Stimulated activated memory B cell treated with anti-CD40 and anti-IgM and Interleukin-4, amounts not matched to agents 10 μg/mL and 1 μg/mL and 100 μg/mL, for 72 hours (primary cell): ENCODE results near the gene KLHL40.
A peak's percentile ranks its signal among the peaks of the same experiment; 100 is the strongest.

Experiments
- ATAC-seq: fragments of 150-1000 bp; cut with Tn5 transposase; 2 replicates; pipeline ENCODE4 v1.10.0; 2021
- H3K27ac Mint-ChIP-seq: one replicate; pipeline ENCODE4 v1.8.0; 2022; ENCODE audit warnings: mild to moderate bottlenecking, mixed read lengths
- H3K27me3 Mint-ChIP-seq: one replicate; pipeline ENCODE4 v1.8.0; 2022; ENCODE audit warnings: mixed read lengths
- H3K36me3 Mint-ChIP-seq: one replicate; pipeline ENCODE4 v1.8.0; 2022; ENCODE audit warnings: mixed read lengths
- H3K4me1 Mint-ChIP-seq: one replicate; pipeline ENCODE4 v1.8.0; 2022; ENCODE audit warnings: mixed read lengths
- H3K4me3 Mint-ChIP-seq: one replicate; pipeline ENCODE4 v1.8.0; 2022; ENCODE audit warnings: mild to moderate bottlenecking, moderate library complexity, mixed read lengths
- H3K9me3 Mint-ChIP-seq: one replicate; pipeline ENCODE4 v1.8.0; 2022; ENCODE audit warnings: mixed read lengths

The KLHL40 gene

GRCh38 chr3:42653560-42654330, 31.6 kb upstream of the KLHL40 start, which contains the start of gene ZBTB47:
TSS of gene ZBTB47 (plus strand) at chr3:42653697. CDS start at chr3:42658356, 4,659 bp downstream.
- peak; percentile 4 for ATAC-seq
- Mint-ChIP-seq H3K36me3 (peaks cover 10% of the 10 kb centered on the region), H3K27ac (peak within 1 kb of the TSS; percentile 82), H3K4me1 (peaks cover 23% of the 10 kb centered on the region), H3K9me3 (no peaks in the 10 kb centered on the region), H3K27me3 (peaks cover 18% of the 10 kb centered on the region), H3K4me3 (peak within 1 kb of the TSS; percentile 85)

GRCh38 chr3:42654331-42655201, 30.8 kb upstream of the KLHL40 start:
- ATAC-seq, result peak; percentile 19
- Mint-ChIP-seq H3K27ac (no peak overlapping the region), H3K27me3 (peaks cover 18% of the 10 kb centered on the region), H3K9me3 (no peaks in the 10 kb centered on the region), H3K36me3 (peaks cover 2% of the 10 kb centered on the region), H3K4me1 (peaks cover 23% of the 10 kb centered on the region), H3K4me3 (peak overlapping the region; percentile 27)

- peaks cover 18% of the 10 kb centered on the region for H3K27me3 Mint-ChIP-seq
- H3K36me3 Mint-ChIP-seq, result no peaks in the 10 kb centered on the region
- H3K4me1 Mint-ChIP-seq, result peaks cover 23% of the 10 kb centered on the region
- ATAC-seq, result no peak
- no peak overlapping the region for H3K4me3 Mint-ChIP-seq
- H3K9me3 Mint-ChIP-seq, result no peaks in the 10 kb centered on the region
- no peak overlapping the region for H3K27ac Mint-ChIP-seq
Observed at GRCh38 chr3:42655331-42655888, 29.9 kb upstream of the KLHL40 start.

GRCh38 chr3:42655980-42656679, 29.2 kb upstream of the KLHL40 start:
- no peak overlapping the region for H3K4me3 Mint-ChIP-seq

GRCh38 chr3:42656680-42657610, 28.4 kb upstream of the KLHL40 start:
- Mint-ChIP-seq H3K9me3 (no peaks in the 10 kb centered on the region), H3K4me1 (peaks cover 21% of the 10 kb centered on the region), H3K4me3 (no peak overlapping the region), H3K27me3 (peaks cover 18% of the 10 kb centered on the region), H3K27ac (no peak overlapping the region), H3K36me3 (no peaks in the 10 kb centered on the region)
- ATAC-seq, result no peak

More at GRCh38 chr3:42655980-42656679, 29.2 kb upstream of the KLHL40 start:
- Mint-ChIP-seq H3K27ac (no peak overlapping the region), H3K36me3 (no peaks in the 10 kb centered on the region), H3K27me3 (peaks cover 18% of the 10 kb centered on the region), H3K9me3 (no peaks in the 10 kb centered on the region), H3K4me1 (peaks cover 23% of the 10 kb centered on the region)
- ATAC-seq, result no peak

GRCh38 chr3:42657675-42658074, 27.7 kb upstream of the KLHL40 start:
- peaks cover 13% of the 10 kb centered on the region for H3K4me1 Mint-ChIP-seq
- no peak overlapping the region for H3K27ac Mint-ChIP-seq
- ATAC-seq, result no peak
- no peaks in the 10 kb centered on the region for H3K36me3 Mint-ChIP-seq
- H3K9me3 Mint-ChIP-seq, result no peaks in the 10 kb centered on the region
- H3K27me3 Mint-ChIP-seq, result peaks cover 12% of the 10 kb centered on the region
- no peak overlapping the region for H3K4me3 Mint-ChIP-seq

GRCh38 chr3:42658091-42658770, 27.1 kb upstream of the KLHL40 start:
- no peak for ATAC-seq
- Mint-ChIP-seq H3K4me3 (no peak overlapping the region), H3K27ac (no peak overlapping the region), H3K4me1 (peaks cover 8% of the 10 kb centered on the region), H3K27me3 (peaks cover 7% of the 10 kb centered on the region), H3K36me3 (no peaks in the 10 kb centered on the region), H3K9me3 (no peaks in the 10 kb centered on the region)

- Mint-ChIP-seq H3K9me3 (no peaks in the 10 kb centered on the region), H3K27me3 (peaks cover 2% of the 10 kb centered on the region), H3K4me3 (no peak overlapping the region), H3K4me1 (peaks cover 8% of the 10 kb centered on the region), H3K36me3 (no peaks in the 10 kb centered on the region), H3K27ac (no peak overlapping the region)
- ATAC-seq, result no peak
Observed at GRCh38 chr3:42658771-42659390, 26.5 kb upstream of the KLHL40 start.

- Mint-ChIP-seq H3K36me3 (no peaks in the 10 kb centered on the region), H3K9me3 (no peaks in the 10 kb centered on the region), H3K27me3 (no peaks in the 10 kb centered on the region), H3K27ac (no peak overlapping the region), H3K4me3 (no peak overlapping the region), H3K4me1 (peaks cover 11% of the 10 kb centered on the region)
- ATAC-seq, result no peak
Observed at GRCh38 chr3:42659451-42660130, 25.7 kb upstream of the KLHL40 start.

GRCh38 chr3:42660131-42660715, 25.1 kb upstream of the KLHL40 start:
- no peaks in the 10 kb centered on the region for H3K27me3 Mint-ChIP-seq
- H3K27ac Mint-ChIP-seq, result no peak overlapping the region
- peaks cover 11% of the 10 kb centered on the region for H3K4me1 Mint-ChIP-seq
- H3K9me3 Mint-ChIP-seq, result no peaks in the 10 kb centered on the region
- H3K4me3 Mint-ChIP-seq, result no peak overlapping the region
- no peak for ATAC-seq
- H3K36me3 Mint-ChIP-seq, result no peaks in the 10 kb centered on the region

GRCh38 chr3:42660898-42661297, 24.4 kb upstream of the KLHL40 start:
- H3K27ac Mint-ChIP-seq, result no peak overlapping the region
- peaks cover 11% of the 10 kb centered on the region for H3K4me1 Mint-ChIP-seq
- H3K9me3 Mint-ChIP-seq, result no peaks in the 10 kb centered on the region
- H3K4me3 Mint-ChIP-seq, result no peak overlapping the region
- no peaks in the 10 kb centered on the region for H3K36me3 Mint-ChIP-seq
- ATAC-seq, result no peak
- no peaks in the 10 kb centered on the region for H3K27me3 Mint-ChIP-seq

- no peaks in the 10 kb centered on the region for H3K36me3 Mint-ChIP-seq
- no peak for ATAC-seq
- H3K9me3 Mint-ChIP-seq, result no peaks in the 10 kb centered on the region
- no peaks in the 10 kb centered on the region for H3K27me3 Mint-ChIP-seq
- H3K4me1 Mint-ChIP-seq, result peaks cover 11% of the 10 kb centered on the region
- H3K27ac Mint-ChIP-seq, result no peak overlapping the region
- no peak overlapping the region for H3K4me3 Mint-ChIP-seq
Observed at GRCh38 chr3:42661593-42662022, 23.7 kb upstream of the KLHL40 start.
